M059J (cell line): ENCODE data around the gene TCF12. TPM values are rescaled to one million over a fixed set of nuclear protein-coding genes. Genes with fewer than 3 reads are reported as not detected.
"Not testable (repeated sequence)": the region's sequence is repeated elsewhere in the genome, so short reads cannot be mapped to it uniquely, and the experiment has no call there.

Experiments used
- DNase-seq: peaks from one replicate; pipeline ENCODE4 v3.0.0-alpha.2; 2012; ENCODE audit warnings: low read depth
- total RNA-seq: library from RNA; depleted of rRNA; stranded (reverse); fragments of >200 nt; shearing (Covaris generic); gene quantifications from 2 replicates; pipeline ENCODE4 v1.2.3, GENCODE V29; 2014

The TCF12 gene
- total RNA-seq, 1 experiment from 2014 or later = 51.7 TPM

DNA sequence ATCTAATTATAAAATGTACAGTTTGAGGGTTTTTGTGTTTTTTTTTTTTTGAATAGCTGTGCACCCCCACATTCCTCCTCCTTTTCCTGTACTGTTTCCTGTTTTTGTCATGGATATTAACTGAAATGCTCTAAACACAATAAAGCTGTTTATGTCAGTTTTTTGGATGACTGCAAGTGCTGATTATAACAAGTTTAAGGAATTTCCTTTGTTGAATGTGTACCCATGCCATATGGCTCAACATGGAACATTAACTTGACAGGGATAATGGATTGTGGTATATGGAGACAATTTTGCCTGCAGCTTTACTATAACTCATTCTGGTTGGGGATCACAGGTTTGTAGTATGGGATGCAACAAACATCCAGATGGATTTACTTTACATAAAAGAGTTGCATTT is 216.4 kb downstream of the TCF12 start:
- DNase-seq = no peak

GRCh38 chr15:57135800-57136199 is 217.4 kb downstream of the TCF12 start:
- DNase-seq = no peak

- peak; percentile 50 for DNase-seq
These were observed 219.9 kb downstream of the TCF12 start for GRCh38 chr15:57138349-57138788.

DNA sequence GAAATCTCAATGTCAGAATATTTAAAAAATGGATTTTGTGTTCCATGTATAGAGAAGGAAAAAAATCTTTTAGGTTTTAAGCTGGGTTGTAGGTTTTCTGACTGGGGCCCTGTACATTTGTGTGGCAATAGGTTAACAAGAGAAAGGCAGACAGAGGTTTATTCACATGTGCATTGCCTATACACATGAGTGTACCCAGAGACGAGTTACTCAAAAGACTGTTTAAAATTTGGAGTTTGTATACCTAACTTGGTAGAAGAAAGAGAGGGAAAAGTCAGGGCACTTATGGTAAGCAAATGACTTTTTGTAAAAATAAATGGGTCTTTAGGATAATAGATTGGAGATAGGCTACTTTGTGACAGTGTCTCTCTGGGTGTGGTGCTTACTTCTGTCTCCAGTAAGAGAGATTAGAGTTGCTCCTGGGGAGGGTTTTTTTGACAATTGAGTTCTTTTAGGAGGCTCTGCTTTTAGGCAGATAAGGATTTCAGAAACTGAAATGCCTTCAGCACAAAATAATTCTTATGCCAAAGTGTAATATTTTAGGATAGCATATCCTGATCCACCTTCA is 225.2 kb downstream of the TCF12 start:
- no peak for DNase-seq

DNA sequence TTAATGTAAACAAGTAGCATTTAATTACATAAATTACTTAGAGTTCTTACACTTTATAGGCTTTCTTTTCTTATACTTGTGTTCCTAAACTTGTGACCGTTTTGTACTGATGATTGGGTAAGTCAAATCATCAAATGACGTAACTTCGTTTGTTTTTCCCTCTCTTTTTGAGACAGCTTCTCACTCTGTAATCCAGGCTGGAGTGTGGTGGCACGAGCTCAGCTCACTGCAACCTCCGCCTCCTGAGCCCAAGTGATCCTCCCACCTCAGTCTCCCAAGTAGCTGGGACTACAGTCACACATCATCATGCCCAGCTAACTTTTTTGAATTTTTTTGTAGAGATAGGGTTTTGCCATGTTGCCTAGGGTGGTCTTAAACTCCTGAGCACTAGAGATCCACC is 226.0 kb downstream of the TCF12 start:
- DNase-seq = no peak

- DNase-seq = peak; percentile 48
These were observed 228.2 kb downstream of the TCF12 start for GRCh38 chr15:57146506-57147201.

DNA sequence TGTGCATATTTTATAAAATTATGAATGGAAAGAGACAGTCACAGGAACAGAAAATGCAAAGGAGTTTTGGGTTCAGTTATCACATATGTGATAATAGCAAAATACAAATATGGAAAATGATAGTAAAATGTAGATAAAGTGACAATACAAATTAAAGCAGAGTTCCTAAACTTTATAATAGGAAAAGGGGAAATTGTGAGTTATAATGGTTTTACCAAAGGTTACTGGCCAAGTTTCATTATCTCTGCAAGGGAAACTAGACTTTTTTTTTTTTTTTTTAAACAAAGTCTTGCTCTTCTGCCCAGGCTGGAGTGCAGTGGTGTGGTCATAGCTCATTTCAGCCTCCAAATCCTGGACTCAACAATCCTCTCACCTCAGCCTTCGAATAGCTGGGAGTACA is 229.2 kb downstream of the TCF12 start:
- no peak for DNase-seq

DNA sequence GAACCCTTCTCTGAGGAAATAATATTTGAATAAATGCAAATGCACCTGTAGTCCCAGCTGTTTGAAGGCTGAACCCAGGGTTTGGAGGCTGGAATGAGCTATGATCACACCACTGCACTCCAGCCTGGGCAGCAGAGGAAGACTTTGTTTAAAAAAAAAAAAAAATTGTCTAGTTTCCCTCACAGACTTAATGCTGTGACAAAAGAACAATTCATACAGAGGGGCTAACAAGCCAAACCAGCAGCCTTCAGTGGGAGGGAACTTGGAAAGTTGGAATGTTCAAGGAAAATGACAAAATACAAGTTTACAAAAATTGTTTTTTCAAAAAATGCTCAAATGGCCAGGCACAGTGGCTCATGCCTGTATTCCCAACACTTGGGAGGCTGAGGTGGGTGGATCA is 229.8 kb downstream of the TCF12 start:
- DNase-seq = no peak

GRCh38 chr15:57149196-57149595 is 230.8 kb downstream of the TCF12 start:
- DNase-seq = no peak

DNA sequence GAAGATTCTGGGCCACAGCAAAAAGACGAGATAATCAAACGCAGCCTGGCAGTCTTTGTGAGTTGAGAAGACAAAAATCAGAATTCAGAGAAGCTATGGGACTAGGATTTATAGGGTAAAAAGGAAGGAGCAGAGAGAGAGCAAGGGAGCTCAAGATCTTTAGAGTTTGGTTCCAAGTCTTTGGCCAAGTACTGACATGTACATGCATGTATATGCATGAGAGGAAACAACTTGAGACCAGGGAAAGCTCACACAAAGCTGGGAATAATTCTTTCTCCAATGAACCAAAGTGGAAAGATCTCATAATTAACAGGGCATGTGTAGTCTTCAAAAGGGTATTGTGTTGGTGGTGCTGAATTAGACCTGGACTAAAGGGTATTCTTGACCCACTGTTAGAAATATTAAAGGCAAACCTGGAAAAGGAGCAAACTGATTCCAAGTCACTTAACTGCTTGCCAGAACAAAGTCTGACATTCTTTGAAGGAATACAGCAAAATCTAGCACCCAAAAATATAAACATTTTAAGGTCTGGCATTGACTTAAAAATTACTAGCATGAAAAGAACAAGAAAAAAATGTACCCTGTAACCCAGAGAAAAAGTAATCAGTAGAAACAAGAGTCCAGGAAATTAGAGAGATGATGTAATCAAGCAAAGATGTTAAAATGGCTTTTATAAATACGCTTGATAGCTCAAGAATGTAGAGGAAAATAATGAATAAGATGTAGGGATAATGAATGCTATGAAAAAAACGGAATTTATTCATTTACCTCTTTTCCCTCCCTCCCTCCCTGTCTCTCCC is 231.8 kb downstream of the TCF12 start:
- peak; percentile 30 for DNase-seq

GRCh38 chr15:57150866-57151203 is 232.4 kb downstream of the TCF12 start:
- not testable (repeated sequence) for DNase-seq

- no peak for DNase-seq
These were observed 233.7 kb downstream of the TCF12 start for GRCh38 chr15:57152133-57152532.

DNA sequence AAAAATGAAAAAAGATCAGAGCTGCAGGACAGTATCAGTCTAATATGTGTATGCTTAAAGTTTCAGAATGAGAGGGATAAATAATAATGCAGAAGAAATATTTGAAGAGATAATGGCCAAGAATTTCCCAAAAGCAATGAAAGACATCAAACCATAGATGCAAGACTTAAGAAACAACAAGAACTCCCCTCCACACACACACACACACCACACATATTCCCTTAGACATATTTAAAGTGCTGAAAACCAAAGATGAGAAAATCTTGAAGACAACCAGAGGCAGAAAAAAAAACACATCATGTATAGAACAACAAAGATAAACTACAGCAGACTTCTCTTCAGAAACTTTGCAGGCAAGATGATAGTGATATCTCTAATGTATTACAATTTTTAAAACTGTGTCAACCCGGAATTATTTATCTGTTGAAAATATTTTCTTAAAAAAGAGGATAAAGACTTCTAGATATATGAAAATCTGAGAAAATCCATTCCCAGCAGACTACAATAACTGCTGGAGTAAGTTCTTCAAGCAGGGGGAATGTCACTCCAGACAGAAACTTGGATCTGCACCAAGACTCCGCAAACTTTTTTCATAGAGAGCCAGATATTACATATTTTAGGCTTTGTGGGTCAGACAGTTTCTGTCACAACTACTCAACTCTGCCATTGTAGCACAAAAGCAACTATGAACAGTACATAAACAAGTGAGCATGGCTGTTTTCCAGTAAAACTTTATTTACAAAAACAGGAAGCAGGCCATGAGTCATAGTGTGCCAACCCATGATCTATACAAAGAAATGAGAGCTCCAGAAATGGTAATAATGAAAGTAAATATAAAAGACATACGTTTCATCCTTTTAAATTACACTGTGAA is 234.5 kb downstream of the TCF12 start:
- DNase-seq = peak; percentile 50

DNA sequence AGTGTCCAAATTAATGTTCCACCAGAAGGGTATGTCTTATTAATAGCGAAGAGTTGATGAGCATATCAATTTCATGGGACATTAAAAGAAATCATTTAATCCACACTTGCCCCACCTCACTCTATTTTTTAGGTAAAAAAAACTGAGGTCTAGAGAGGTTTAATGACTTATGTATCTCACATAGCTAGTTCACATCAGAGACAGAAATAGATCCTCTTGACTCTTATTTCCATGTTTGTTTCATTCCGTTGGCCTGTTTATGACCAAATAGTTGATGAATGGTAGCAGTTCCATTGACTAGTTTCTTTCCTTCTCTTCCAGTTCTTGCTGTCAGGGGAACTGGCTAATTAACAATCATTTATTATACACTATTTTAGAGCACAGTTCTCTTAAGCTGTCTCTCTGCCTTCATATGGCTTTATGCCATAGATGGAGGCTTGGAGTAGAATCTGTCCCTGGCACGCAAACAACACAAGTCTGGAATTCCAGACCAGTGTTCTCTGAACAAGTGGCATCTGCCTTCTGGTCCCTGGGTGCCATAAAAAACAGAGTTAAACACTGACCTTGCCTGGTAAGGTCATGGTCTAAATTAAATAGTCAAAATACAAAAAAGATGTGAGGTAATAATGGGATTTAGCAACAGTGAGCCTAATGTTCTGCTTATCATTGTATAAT is 237.9 kb downstream of the TCF12 start:
- DNase-seq = no peak

DNA sequence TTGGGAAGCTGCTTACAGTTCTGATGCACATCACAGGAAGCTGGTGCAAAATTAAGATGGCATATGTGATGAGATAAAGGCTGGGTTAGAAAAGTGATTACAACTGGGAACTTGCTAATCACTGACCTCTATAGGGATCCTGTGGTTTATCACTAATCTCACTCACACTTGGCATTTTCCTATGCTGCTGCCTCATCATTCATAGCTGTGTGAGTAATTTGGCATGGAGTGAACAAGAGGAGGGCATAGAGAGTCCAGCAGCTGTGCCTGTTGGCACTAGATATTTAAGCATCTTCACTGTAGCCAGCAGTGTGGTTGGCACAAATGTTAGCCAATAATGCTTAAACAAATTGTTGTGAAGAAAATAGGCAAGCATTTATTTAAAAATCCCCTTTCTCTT is 240.1 kb downstream of the TCF12 start:
- peak; percentile 76 for DNase-seq

DNA sequence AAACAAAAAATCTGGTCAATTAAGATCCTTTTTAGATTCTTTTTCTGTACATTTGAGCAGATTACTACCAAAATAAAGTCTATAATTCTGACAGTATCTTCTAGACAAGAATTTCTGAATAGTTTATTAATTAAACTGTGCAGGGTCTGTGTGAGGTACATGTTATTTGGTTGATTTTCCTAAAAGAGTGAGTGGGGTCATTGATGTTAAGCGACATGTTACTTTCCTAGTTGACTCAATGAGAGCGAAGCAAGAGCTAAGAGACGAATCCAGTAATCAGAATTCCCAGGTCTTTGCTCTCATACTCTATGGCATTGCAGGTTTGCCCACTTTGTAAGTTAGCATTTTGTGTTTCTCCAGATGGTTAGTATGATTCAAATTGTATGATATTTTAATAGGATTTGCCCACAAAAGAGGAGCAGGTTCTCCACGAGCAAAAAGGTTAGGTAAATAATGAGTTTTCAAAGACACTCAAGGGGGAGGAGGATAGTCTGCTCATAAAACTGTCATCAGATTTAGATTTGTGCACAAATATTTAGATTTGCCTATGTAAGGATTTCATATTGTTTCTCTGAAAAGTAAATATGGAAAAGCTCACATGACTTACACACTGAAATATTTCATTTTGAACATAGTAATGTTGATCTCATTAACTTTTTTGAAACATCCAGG is 240.7 kb downstream of the TCF12 start:
- DNase-seq = no peak

DNA sequence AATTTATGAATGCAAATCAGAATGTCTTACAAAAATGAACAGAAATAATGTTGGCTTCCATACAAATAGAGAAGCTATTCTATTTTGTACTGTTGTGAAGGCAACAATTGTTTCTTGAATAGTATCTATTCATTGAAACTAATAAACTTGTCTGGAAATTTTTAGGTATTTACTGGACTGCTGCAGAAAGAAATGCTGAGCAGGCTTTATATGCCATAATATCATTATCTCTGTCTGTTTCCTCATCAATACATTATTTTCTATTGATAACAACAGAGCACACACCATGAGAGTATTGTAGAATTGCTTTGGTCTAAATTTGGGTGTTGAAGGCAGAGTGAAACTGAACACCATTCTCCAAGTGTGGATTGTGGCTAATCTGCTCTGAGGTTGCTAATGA is 241.3 kb downstream of the TCF12 start:
- no peak for DNase-seq

DNA sequence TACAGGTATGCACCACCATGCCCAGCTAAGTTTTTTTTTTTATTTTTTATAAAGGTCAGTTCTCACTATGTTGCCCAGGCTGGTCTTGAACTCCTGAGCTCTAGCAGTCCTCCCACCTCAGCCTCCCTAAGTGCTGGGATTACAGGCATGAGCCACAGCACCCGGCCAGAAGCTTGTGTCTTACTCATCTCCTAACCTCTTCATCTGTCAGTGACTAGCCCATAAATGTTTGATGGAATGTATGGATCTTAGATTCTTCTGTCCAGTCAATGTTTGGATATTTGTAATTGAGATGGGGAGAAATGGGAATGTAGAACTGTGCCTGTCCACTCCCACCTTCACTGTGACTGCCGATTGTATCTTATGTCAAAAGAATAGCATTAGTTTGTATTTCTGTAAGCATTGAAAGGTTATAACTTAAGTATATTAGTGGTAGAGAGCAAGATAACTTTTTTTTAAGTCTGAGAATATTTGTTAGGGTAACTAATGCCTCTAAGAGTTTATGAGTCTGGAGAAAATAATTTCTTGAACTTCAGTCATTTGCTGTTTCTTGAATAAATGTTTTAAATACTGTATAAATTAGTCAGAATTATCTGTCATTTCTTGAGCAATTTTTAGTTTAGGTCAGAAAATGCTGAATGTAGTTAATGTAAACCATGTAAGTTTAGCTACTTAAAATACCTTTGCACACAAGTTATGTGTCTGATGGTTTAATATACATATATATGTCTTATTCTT is 242.5 kb downstream of the TCF12 start:
- peak; percentile 22 for DNase-seq

GRCh38 chr15:57164251-57164650 is 245.8 kb downstream of the TCF12 start:
- not testable (repeated sequence) for DNase-seq

- DNase-seq = peak; percentile 56
These were observed 247.5 kb downstream of the TCF12 start for GRCh38 chr15:57165992-57166391.
